ENCODE results near the gene ACVRL1.
"Not testable (repeated sequence)": the region's sequence is repeated elsewhere in the genome, so short reads cannot be mapped to it uniquely, and the experiment has no call there.

Gene ACVRL1

GRCh38 chr12:51874000-51874399, 33.3 kb upstream of the ACVRL1 start:
- DNase-seq (ENCODE audit: low read depth) = no peak

DNA sequence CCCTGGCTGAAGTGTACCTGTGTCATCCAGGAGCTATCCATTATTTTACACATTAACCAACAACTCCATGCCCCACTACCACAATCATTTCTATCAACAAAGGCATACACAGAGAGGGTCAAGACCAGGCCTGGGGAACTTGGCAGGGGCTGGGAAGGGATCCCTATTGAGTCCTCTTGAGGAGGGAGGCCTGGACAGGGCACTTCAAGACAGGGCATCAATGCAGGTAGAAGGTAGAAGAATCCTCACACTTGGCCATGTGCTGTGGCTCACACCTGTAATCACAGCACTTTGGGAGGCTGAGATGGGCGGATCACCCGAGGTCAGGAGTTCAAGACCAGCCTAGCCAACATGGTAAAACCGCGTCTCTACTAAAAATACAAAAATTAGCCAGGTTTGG, 32.8 kb upstream of the ACVRL1 start:
- DNase-seq (ENCODE audit: low read depth) = no peak

DNA sequence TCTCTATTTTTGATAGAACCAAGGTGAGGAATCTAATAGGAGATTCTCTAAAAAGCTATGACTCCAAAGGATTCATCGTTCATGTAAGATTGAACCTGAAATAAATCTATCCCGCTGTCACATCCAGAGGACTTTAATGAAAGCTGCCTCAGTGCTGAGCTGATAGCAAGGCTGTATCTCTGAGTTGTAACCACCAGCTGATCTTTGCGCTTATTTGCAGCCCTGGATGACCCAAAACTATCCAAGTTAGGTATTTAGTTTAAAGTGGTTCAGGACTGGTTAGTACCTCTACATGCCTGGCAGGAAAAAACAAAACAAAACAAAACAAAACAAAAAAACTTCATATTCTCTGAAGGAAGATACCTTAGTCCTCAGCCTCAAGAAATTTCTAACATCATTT, 28.2 kb upstream of the ACVRL1 start:
- DNase-seq (ENCODE audit: low read depth) = no peak

DNA sequence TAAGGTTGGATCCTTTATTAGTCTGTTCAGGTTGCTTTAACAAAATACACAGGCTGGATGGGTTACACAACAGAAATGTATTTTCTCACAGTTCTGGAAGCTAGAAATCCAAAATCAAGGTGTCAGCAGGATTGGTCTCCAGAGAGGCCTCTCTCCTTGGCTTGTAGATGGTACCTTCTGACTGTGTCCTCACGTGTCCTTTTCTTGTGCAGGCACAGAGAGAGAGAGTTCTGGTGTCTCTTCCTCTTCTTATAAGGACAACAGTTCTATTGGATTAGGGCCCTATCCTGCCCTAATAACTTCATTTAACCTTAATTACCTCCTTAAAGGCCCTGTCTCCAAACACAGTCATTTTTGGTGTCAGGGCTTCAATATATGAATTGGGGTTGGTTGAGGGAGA, 24.0 kb upstream of the ACVRL1 start:
- no peak for DNase-seq (ENCODE audit: low read depth)

- no peak for DNase-seq (ENCODE audit: low read depth)
Observed at GRCh38 chr12:51883998-51884675, 23.2 kb upstream of the ACVRL1 start.

- DNase-seq (ENCODE audit: low read depth) = no peak
Observed at GRCh38 chr12:51884676-51885229, 22.6 kb upstream of the ACVRL1 start.

DNA sequence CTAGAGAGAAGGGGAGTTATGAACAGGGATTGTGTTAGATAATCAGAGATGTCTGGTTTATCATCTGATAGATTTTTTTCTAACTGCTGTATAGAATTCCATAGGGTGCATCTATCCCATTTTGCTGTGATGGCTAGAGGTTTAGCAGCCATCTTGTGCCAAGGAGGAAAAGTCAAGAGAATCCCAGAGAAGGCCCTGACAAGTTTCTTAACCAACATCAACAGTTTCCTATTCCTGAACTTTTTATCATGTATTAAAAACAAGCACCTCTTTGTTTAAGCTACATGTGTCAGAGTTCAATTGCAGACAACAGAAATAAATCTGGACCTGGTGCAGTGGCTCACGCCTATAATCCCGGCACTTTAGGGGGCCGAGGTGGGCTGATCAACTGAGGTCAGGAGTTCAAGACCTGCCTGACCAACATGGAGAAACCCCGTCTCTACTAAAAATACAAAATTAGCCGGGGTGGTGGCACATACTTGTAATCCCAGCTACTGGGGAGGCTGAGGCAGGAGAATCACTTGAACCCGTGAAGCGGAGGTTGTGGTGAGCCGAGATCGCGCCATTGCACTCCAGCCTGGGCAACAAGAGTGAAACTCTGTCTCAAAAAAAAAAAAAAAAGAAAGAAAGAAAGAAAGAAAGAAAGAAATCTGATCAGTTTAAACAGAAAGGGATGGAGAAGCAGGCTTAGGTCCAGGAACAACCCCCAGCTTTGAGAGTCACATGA, 21.8 kb upstream of the ACVRL1 start:
- not testable (repeated sequence) for DNase-seq (ENCODE audit: low read depth)

- DNase-seq (ENCODE audit: low read depth) = peak; percentile 91
Observed at GRCh38 chr12:51886021-51886710, 21.1 kb upstream of the ACVRL1 start.

GRCh38 chr12:51887476-51888315, 19.6 kb upstream of the ACVRL1 start, which contains the start of gene ANKRD33:
ANKRD33 (plus strand) TSS chr12:51888103; CDS start chr12:51888187, 84 bp downstream.
- no peak for DNase-seq (ENCODE audit: low read depth)

DNA sequence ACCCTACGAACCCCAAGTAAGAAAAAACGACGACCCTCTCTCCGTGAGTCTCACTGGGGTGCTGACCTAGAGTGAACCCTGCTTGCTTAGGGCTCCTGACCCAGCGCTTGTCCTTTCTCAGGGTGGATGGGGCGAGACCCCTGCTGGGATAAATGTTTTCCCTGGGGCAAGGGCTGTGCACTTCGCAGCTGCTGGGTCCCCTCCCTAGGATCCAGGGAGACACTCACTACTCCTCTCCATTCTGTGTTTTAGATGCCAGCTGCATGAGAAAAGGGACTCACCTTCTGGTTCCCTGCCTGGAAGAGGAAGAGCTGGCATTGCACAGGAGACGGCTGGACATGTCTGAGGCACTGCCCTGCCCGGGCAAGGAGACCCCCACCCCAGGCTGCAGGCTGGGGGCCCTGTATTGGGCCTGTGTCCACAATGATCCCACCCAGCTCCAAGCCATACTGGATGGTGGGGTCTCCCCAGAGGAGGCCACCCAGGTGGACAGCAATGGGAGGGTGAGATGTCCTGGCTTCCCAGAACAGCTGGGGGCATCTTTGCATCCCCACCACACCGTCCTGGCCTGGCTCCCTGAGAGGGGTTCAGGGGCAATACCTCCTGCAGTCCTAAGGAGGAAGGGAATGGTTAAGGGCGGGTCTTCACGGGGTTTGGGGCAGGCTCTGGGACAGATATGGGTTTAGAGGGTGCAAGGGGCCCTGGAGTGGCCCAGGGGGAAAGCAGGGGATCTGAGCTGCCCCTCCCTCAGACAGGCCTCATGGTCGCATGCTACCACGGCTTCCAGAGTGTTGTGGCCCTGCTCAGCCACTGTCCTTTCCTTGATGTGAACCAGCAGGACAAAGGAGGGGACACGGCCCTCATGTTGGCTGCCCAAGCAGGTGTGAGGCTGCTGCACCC, 18.7 kb upstream of the ACVRL1 start:
- no peak for DNase-seq (ENCODE audit: low read depth)

DNA sequence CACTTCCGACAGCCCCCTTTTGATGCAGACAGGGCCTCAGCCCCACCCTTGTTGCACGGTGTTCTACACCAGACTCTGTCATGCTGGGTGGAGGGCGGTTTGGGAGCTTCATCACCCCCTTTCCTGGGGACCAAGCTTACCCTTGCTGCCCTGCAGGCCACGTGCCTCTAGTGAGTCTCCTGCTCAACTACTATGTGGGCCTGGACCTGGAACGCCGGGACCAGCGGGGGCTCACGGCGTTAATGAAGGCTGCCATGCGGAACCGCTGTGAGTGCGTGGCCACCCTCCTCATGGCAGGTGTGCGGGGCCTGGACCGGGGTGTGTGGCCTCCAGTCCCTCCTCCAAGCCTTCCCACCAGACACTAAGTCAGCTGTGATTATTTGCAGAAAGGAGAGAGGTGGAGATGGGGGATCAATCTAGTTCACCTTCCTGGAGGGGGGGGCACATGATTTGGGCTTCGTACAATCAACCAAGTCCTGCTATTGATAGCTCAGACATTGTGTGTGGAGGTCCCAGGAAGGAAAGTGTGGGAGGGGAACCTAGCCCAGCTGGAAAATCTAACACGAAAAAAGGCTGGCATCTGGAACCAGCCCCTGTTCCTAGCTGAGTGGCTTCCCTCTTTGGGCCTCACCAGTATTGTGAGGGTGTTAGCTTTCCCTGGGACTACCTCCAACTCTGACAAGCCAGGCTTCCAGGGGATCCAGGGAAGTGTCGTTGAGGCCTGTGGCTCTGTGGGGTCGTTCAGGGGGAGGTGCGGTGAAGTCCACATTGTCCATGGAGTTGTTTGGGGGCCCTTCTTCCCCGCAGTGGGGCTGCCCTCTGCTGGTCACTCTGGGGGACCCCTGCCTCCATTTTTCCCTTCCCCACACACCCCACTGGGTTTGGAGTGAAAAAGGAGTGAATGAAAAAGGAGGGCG, 17.8 kb upstream of the ACVRL1 start:
- no peak for DNase-seq (ENCODE audit: low read depth)

- no peak for DNase-seq (ENCODE audit: low read depth)
Observed at GRCh38 chr12:51890133-51890464, 17.2 kb upstream of the ACVRL1 start.

GRCh38 chr12:51890511-51891171, 16.7 kb upstream of the ACVRL1 start:
- DNase-seq (ENCODE audit: low read depth) = no peak

DNA sequence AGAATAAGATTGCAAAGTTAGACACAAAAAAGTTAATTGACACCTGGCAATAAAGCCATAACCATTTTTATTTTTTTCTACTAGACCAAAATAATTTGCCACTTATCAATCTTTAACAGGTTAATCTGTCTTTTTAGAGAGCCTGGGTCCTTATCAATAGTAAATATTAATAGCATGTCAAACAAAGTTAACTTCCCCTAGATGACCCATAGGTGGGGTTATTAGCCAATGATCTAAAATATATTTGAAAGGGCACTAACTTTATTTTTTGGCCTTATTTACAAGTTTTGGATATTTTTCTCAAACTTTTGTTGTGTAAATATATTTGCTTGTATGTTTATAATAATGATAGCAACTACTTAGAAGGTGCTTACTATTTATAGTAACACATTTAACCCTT, 15.5 kb upstream of the ACVRL1 start:
- DNase-seq (ENCODE audit: low read depth) = no peak

GRCh38 chr12:51893786-51894185, 13.5 kb upstream of the ACVRL1 start:
- DNase-seq (ENCODE audit: low read depth) = no peak

DNA sequence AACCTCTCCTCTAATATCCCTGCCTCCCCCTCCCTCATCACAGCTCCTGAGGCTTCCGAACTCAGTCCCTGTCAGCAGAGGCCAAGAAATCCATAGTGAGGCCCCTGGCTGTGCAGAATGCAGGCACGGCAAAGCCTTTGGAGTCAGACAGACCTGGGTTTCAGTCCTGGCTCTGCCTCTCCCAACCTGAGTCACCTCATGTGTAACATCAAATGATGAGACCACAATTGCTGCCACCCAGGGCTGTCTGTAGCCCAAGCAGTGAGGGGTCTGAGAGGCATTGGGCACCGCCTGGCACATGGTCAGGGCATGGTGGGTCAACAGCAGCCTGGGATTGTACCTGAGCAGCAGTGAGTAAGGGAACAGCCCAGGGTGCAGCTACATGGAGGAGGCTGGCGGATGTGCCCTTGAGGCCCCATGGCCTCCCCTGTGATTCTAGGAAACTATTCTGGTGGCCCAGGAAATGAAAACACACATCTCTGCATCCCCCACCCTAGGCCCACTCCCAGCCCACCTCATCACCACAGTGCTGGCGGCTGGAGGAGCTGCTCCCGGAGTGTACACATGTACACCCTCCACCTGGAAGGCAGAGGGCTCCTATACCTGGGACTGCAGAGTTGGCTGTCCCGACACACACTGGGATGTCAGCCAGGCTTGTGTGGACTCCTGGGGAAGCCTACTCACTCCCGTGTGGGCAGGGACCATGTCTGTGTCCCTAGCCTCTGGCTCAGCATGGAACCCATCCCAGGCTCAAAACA, 11.7 kb upstream of the ACVRL1 start:
- DNase-seq (ENCODE audit: low read depth) = no peak

- no peak for DNase-seq (ENCODE audit: low read depth)
Observed at GRCh38 chr12:51896236-51896635, 11.1 kb upstream of the ACVRL1 start.

DNA sequence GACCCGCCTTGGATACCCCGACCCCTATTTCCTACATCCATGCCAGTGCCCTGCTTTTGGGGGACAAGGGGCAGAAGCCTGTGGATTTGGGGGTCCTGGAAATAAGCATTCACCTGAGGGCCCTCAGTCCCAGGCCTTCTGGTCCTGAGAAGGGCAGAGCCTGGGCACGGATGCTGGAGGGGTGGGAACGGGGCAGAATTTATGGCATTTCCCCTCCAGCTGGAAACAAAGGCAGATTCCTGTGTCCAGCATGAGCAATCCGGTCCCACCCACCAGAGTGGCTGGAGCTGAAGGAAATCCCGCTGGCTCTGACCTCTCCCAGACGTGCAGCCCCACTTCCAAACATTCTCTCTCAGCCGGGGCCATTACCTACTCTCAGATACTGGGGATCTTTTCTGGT, 10.1 kb upstream of the ACVRL1 start:
- no peak for DNase-seq (ENCODE audit: low read depth)

GRCh38 chr12:51898506-51898905, 8.8 kb upstream of the ACVRL1 start:
- DNase-seq (ENCODE audit: low read depth) = no peak
